Measurements from ENCODE around the gene SEMA6B.
"Not testable (repeated sequence)": the region's sequence is repeated elsewhere in the genome, so short reads cannot be mapped to it uniquely, and the experiment has no call there.

Gene SEMA6B

GRCh38 chr19:4570916-4571304, 11.4 kb upstream of the SEMA6B start:
- no peak overlapping the region for H3K4me3 ChIP-seq (ENCODE audit: low read length)
- TF ChIP-seq CTCF (conservative IDR thresholded peaks at IDR 0.05; ENCODE audit: low read depth, low read length), result no peak
- no peak for DNase-seq (ENCODE audit: low read depth)

DNA sequence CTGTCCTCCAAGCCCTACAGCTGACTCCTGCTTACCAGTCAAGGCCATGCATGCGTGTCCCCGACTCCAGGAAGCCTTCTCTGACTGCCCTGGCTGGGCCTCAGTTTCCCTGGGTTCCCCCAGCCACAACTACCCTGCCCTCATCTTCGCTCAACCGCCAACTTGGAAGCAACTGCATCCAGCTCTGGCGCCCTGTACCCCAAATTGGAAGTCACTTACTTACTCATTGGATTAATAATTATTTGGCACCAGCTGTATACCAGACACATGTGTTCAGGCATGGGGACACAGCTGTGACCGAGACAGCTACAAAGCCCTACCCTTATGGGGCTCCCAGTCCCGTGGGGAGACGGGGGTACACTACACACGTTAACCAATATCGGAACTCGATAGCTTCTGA, 10.9 kb upstream of the SEMA6B start:
- DNase-seq (ENCODE audit: low read depth), result no peak
- no peak for TF ChIP-seq CTCF (conservative IDR thresholded peaks at IDR 0.05; ENCODE audit: low read depth, low read length)
- no peak overlapping the region for H3K4me3 ChIP-seq (ENCODE audit: low read length)

GRCh38 chr19:4568886-4569285, 9.4 kb upstream of the SEMA6B start:
- no peak for TF ChIP-seq CTCF (conservative IDR thresholded peaks at IDR 0.05; ENCODE audit: low read depth, low read length)
- no peak overlapping the region for H3K4me3 ChIP-seq (ENCODE audit: low read length)
- DNase-seq (ENCODE audit: low read depth), result no peak

- H3K4me3 ChIP-seq (ENCODE audit: low read length), result no peak overlapping the region
- TF ChIP-seq CTCF (conservative IDR thresholded peaks at IDR 0.05; ENCODE audit: low read depth, low read length), result peak; percentile 93
- DNase-seq (ENCODE audit: low read depth), result no peak
Observed at GRCh38 chr19:4567584-4568071, 8.1 kb upstream of the SEMA6B start.

DNA sequence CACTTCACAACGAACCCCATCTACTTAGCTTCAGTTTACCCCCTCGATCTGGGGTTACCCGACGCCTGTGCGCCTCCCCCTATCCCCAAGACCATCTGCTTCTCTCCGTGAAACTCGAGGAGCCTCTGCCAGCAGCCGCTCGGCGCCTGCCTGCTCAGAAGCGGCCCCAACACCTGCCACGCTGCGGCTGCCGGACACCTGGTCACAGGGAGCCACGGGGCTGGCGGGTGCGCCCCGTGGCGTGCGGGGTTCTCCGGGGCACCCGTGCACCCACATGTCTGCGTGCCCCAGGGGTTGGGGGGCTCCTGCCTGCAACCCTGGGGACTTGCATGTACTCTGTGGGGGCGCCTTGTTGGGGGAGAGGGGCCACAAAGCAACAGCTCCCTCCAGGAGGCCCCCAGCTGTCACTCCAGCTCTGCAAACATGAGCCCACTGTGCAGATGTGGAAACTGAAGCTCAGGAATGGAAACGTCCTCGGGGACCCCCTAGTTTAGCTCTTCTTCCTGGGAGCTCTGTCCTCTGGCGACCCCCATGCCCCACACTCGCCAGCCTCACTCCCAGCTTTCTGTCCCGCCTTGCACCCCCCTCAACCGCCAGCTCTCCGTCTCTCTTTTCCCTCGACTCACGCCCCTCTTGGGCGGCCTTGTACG, 7.0 kb upstream of the SEMA6B start:
- no peak for DNase-seq (ENCODE audit: low read depth)
- TF ChIP-seq CTCF (conservative IDR thresholded peaks at IDR 0.05; ENCODE audit: low read depth, low read length), result no peak
- no peak overlapping the region for H3K4me3 ChIP-seq (ENCODE audit: low read length)

GRCh38 chr19:4563562-4563961, 4.1 kb upstream of the SEMA6B start:
- not testable (repeated sequence) for H3K4me3 ChIP-seq (ENCODE audit: low read length); DNase-seq (ENCODE audit: low read depth)

DNA sequence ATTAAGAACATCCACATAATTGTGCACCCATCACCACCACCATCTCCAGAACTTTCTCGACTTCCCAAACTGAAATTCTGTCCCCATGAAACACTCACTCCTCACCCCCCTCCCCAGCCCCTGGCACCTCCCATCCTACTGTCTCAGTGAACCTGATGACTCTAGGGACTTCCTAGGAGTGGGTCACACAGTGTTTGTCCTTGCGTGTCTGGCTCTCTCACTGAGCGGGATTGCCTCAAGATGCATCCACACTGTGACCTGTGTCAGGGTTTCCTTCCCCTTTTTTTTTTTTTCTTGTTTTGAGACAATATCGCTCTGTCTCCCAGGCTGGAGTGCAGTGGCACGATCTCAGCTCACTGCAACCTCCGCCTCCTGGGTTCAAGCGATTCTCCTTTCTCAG, 2.6 kb upstream of the SEMA6B start:
- DNase-seq (ENCODE audit: low read depth); H3K4me3 ChIP-seq (ENCODE audit: low read length): not testable (repeated sequence)

DNA sequence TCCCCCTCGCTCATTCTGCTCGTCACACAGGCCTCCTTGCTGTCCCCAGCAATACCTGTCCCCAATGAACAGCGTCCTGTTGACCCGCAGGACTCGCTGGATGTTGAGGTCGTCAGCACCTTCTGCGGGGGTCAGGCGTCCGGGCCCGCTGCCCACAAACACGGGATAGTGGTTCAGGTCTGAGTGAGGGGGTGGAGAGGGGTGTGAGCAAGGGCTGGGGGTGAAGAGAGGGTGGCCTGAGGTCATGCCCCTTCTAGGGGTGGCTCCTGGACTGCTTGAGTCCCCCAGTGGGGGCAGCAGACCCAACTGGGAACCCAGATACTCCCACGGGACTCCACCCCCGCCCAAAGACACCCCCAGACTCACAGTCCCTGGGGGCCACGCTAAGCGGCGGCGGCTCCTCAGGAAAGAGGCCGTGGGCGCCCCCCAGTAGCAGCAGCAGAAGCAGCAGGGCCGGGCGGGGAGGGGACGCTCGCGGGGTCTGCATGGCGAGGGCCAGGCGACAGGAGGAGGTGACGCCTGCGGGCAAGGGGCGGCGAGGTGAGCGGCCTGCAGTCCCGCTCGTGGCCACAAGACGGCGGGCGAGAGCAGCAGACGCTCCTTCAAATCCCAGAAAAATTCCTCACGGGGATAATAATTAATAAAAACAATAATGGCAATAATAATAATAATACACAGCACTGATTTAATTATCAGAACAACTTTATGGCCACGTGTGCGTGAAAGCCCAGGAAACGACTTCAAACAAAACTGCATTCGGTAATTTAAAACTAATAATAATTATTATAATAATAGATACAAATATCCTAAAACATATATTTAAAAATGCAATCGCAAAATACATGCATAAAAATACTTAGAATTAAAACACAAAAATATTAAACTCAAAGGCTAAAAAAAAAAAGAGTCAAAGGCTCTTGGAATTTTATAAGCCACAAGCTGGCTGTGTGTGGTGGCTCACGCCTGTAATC, 1.2 kb downstream of the SEMA6B start:
- H3K4me3 ChIP-seq (ENCODE audit: low read length), result no peak overlapping the region
- no peak for DNase-seq (ENCODE audit: low read depth)
- TF ChIP-seq CTCF (conservative IDR thresholded peaks at IDR 0.05; ENCODE audit: low read depth, low read length), result peak; percentile 97
